Activated T-cell treated with anti-CD3 and anti-CD28 coated beads for 4 hours (primary cell): ENCODE results near the gene SLC31A1.

Experiments used
- DNase-seq: peaks from one replicate; pipeline ENCODE4 v3.0.0-alpha.2; 2020

Gene SLC31A1

DNA sequence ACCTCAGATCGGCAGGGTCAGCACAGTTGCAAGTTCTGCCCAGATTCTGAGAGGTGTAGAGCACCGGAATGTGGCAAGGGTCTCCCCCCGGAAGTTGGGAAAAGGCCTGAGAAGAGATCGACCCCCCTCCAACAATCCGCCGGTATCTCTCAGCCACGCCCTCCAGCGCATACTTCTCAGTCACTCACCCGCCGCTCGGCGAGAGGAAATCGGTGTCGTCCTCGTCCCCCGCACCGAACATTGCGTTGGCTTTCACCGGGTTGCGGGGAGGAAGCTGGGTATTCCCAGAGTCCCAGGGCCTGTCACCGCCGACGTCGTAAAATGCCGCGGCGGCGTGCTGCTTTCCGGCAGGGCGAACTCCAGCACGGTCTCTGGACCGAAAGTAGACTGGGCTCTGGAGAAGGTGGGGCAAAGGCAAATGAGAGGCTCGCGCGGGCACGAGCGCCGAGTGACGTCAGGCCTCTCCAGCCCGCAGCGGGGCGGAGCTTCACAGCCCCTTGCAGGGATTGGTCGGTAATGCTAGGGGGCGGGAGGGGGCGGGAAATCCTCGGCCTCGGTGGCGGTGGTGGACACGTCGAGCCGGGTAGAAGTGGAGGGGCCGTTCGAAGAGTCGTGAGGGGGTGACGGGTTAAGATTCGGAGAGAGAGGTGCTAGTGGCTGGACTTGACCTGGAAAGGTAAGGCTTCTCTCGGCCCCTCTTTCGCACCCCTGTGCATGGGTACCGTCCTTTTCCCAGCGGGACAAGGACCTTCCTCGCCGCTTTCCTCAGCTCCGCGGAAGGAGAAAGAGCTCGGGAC, at the start of gene SLC31A1, which contains the start of gene FKBP15:
SLC31A1 (plus strand) TSS at position 542 of the 797 bp plus-strand sequence. CDS start 34,605 bp downstream, outside the sequence.
FKBP15 (minus strand) TSS at position 275 of the 797 bp plus-strand sequence; CDS start at position 241, 34 bp downstream.
- DNase-seq, result peak; percentile 95

DNA sequence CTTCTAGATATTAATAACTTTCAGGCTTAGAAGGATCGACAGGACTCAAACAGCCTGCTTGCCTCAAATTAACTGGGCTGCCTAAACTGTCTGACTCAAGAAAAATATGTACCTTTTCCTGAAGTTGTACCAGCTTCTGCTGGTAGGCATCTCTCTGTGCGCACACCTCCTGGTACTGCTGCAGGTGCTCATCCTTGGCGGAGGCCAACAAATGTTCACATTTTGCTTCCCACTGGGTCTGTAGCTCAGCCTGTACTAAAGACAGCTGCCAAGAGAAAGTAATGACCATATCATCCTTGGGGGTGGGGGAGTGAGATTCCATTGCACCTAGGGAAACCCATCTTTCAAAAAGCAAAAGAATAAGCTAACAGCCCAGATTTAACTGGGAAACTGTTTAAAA, 48.0 kb upstream of the SLC31A1 start:
- DNase-seq, result no peak

DNA sequence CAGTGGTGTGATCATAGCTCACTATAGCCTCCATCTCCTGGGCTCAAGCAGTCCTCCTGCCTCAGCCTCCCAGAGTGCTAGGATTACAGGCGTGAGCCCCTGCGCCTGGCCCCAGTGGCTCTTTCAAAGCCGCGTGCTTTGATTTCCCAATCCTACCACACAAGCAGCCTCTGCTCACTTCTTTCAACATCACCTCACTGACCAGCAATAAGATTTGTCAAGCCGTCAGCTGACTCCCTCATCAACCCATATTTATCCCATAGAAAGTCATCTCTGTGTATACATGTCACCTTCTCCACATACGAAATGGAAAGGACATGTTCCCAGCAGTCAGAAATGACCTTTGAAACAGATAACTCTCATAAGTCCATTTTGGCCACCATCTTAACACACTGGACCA, 44.5 kb upstream of the SLC31A1 start:
- no peak for DNase-seq

DNA sequence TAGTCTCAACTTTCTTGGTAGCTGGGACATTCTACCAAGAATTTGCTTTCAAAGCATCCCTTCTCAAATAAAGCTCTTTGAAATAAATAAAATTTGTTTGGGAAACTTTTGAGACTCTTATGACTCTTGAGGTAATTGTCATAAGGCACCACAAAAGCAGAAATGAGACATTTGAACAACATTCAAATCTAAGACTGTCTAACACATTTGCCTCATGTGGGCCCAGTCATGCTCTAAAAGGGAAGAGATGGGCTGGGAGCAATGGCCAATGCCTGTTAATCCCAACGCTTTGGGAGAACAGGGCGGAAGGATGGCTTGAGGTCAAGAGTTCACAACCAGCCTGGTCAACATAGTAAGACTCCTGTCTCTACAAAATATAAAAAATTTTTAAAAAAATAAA, 44.1 kb upstream of the SLC31A1 start:
- DNase-seq, result no peak

GRCh38 chr9:113178087-113178486, 43.3 kb upstream of the SLC31A1 start:
- no peak for DNase-seq

DNA sequence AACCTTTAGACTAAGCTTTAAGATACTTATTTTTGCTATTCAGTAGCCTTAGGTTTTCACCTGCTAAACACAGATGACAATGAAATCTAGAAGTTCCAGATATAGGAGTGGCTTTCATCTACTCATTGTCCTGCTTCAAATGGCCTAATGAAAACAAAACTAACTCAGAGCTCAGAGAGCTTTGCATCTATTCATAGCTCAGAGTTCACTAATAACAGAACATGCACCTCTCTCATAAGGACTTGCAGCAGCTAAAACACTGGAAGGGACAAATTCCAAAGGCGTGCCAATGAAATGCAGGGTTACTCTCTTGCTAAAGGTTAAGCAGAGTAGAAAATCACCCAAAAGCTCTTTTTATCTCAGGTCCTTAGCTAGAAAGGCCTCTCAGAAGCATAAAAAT, 41.5 kb upstream of the SLC31A1 start:
- DNase-seq, result no peak

DNA sequence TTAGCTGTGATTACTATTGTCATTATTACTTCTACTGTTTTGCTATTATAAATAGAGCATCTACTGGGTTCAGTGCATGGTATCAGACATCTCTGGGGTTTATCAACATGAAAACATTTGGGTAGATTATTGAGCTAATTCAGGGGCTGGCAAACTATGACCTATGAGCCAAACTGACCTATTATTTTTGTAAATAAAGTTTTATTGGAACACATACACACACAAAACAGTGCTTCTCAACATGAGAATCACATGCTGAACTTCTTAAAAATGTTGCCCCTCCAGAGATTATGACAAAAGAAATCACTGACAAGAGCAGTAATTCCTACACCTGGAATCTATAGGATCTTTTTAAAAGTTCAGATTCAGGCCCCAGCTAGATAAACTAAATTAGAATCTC, 40.2 kb upstream of the SLC31A1 start:
- no peak for DNase-seq

DNA sequence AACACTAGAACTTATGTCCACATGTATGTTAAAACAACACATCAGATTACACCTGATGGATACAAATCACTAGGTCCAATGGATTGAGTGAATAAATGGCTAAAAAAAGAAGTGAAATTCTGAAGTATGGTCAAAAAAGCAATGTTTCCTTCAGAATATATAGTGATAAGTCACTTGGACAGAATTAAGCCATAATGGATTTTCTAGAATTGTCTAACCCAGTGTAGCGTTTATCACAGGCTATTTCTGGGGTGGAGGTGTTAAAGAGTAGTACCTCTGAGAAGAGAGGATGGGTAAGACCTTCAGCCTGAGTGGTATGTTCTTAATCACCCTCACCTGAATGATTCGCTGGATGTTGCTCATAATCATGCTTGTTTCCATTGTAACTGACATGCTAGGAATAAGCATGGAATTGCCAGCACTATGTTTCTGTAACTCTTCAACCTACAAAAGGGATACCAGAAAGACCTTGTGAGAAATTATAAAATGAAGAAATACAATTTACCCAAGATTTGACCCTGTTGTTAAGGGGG, 37.3 kb upstream of the SLC31A1 start:
- no peak for DNase-seq

- no peak for DNase-seq
Measured at GRCh38 chr9:113184539-113184938, 36.8 kb upstream of the SLC31A1 start.

DNA sequence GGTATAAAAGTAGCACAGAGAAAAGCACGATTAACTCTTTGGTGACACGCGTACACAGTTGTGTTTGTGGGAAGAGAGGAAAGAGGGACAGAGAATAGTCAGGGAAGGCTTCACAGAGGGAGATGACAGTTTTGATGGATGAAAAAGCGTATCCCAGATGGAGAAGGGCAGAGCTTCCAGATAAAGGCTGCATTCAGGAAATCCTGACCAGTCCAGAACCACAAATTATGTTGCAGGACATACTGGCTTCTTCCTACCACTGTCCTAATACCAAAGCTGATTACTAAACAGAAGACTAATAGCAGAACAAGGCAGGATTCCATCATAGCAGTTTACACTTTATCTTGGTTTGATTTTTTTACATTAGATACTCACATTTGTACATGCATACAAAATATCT, 36.1 kb upstream of the SLC31A1 start:
- DNase-seq, result no peak

DNA sequence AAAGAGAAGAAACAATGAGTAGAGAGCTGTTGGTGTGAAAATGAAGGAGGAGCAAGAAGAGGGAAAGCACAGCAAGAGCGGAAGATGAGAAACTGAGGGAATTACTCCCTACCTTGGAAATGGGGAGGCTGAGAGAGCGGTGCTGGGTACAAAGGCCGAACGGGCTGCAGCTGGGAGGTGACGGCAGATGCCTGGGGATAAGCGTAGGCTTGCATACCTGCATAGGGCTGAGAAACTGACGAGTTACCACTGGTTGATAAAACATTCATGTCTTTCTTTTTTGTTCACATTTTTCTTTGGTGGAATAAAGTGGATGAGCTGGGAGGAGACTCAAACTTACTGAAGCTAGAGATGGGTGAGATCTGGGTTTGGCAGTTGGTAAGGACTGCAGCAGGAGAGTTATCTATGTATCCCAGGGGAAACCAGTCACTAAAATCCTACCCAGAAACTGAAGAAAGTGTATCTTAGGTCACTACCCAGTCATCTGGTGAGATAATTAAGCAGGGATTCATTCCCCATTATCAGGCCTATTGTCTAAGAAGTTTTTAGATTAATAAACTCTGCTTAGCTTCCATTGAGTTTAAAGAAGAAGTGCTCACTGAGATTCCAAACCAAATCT, 35.1 kb upstream of the SLC31A1 start:
- DNase-seq, result no peak

- no peak for DNase-seq
Measured at GRCh38 chr9:113187929-113188595, 33.3 kb upstream of the SLC31A1 start.

GRCh38 chr9:113192455-113192854, 28.9 kb upstream of the SLC31A1 start:
- DNase-seq, result no peak

GRCh38 chr9:113199683-113200329, 21.5 kb upstream of the SLC31A1 start:
- DNase-seq, result no peak

GRCh38 chr9:113205432-113205831, 15.9 kb upstream of the SLC31A1 start:
- no peak for DNase-seq

GRCh38 chr9:113205861-113206260, 15.5 kb upstream of the SLC31A1 start:
- no peak for DNase-seq

DNA sequence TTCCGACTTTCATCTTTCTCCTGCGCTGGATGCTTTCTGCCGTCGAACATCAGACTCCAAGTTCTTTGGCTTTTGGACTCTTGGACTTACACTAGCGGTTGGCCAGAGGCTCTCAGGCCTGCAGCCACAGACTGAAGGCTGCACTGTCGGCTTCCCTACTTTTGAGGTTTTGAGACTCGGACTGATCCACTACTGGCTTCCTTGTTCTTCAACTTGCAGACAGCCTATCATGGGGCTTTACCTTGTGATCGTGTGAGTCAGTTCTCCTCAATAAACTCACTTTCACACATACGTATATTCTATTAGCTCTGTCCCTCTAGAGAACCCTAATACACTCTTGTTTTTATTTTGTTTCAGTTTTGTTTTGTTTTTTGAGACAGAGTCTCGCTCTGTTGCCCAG, 10.5 kb upstream of the SLC31A1 start:
- DNase-seq, result no peak

- no peak for DNase-seq
Measured at GRCh38 chr9:113215132-113215531, 6.2 kb upstream of the SLC31A1 start.

DNA sequence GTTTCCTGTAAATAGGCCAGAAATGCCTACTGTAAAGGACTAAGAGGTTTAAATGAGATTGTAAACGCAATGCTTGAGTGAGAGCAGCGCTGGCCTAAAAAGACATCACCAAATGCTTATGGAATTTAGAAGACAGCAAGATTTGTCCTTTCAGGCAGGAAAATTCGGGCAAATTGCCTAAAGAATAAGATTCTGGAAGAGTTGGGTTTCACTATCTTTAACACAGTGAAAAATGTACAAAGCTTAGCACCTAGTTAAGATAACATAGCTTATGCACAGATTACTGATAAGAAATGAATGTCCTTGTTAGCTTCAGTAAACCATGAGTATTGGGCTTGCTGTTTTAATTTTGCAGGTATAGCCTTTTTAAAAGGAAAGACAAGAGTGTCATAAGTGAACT, 4.9 kb upstream of the SLC31A1 start:
- no peak for DNase-seq

GRCh38 chr9:113219186-113219936, 2.0 kb upstream of the SLC31A1 start:
- DNase-seq, result no peak

- DNase-seq, result no peak
Measured at GRCh38 chr9:113219969-113220368, 1.4 kb upstream of the SLC31A1 start.

DNA sequence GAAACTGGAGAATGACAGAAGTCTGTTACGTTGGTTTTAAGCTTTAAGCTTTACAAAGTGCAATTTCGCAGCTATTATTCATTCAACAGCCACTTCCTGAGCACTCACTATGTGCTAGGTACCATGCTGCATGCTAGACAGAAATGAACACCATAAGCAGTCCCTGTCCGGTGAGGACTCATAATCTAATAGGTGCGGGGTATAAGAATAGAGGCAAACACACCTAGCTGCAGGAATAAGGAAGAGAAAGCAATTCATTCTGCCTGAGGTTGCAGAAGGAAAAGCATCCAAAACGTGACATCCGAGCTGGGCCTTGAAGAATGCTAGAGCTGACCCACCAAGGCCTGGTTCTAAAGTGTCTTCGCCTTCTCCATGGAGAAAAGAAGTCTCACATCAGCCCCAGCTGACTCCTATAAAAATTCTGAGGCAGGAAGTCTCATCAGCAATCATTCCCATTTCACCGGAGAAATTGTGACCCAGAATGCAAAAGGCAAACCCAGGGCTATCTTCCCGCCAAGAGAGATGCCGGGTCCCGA, 809 bp upstream of the SLC31A1 start:
- no peak for DNase-seq
